Neural progenitor cell (in vitro differentiated cells): ENCODE measurements around the gene STBD1.

Experiments used
- EZH2 ChIP-seq: fragments of 200-600 bp; sonication (generic); IDR thresholded peaks from 2 replicates; pipeline ENCODE4 v1.6.1; 2017; ENCODE audit warnings: antibody characterized with exemption, mild to moderate bottlenecking, moderate library complexity
- TF ChIP-seq, protein P1 (sequence below): fragments of 200-600 bp; sonication (generic); IDR thresholded peaks from 2 replicates; pipeline ENCODE4 v1.5.1; 2017; ENCODE audit warnings: antibody characterized with exemption, mild to moderate bottlenecking

- no peak for TF ChIP-seq EZH2
- TF ChIP-seq, protein P1, sequence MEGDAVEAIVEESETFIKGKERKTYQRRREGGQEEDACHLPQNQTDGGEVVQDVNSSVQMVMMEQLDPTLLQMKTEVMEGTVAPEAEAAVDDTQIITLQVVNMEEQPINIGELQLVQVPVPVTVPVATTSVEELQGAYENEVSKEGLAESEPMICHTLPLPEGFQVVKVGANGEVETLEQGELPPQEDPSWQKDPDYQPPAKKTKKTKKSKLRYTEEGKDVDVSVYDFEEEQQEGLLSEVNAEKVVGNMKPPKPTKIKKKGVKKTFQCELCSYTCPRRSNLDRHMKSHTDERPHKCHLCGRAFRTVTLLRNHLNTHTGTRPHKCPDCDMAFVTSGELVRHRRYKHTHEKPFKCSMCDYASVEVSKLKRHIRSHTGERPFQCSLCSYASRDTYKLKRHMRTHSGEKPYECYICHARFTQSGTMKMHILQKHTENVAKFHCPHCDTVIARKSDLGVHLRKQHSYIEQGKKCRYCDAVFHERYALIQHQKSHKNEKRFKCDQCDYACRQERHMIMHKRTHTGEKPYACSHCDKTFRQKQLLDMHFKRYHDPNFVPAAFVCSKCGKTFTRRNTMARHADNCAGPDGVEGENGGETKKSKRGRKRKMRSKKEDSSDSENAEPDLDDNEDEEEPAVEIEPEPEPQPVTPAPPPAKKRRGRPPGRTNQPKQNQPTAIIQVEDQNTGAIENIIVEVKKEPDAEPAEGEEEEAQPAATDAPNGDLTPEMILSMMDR, result no peak
Measured at GRCh38 chr4:76270244-76271175, 36.0 kb upstream of the STBD1 start.
